Activated CD4-positive, alpha-beta memory T cell treated with anti-CD3 and anti-CD28 coated beads for 36 hours (primary cell): Measurements from ENCODE around the gene RTN4RL2. TPM values are rescaled to one million over a fixed set of nuclear protein-coding genes. Genes with fewer than 3 reads are reported as not detected.

Experiments
- CTCF ChIA-PET: fragments of 350-600 bp; sonication (Branson Sonifier 250); formaldehyde crosslinking; loops from one replicate; lab custom pipeline; 2021; ENCODE audit warnings: antibody characterized with exemption, inconsistent platforms; lab: Charles Lee
- POLR2A ChIA-PET: fragments of 350-600 bp; sonication (Branson Sonifier 250); formaldehyde crosslinking; loops from one replicate; lab custom pipeline; 2021; ENCODE audit warnings: antibody characterized with exemption; lab: Charles Lee
- DNase-seq: peaks from one replicate; pipeline ENCODE4 v3.0.0-alpha.2; 2020
- H3K27ac Mint-ChIP-seq: one replicate; pipeline ENCODE4 v1.8.0; 2021; ENCODE audit warnings: mixed read lengths
- H3K27me3 Mint-ChIP-seq: one replicate; pipeline ENCODE4 v1.8.0; 2021; ENCODE audit warnings: mixed read lengths
- H3K36me3 Mint-ChIP-seq: one replicate; pipeline ENCODE4 v1.8.0; 2021; ENCODE audit warnings: mixed read lengths
- H3K4me1 Mint-ChIP-seq: one replicate; pipeline ENCODE4 v1.8.0; 2021; ENCODE audit warnings: low read depth, mixed read lengths
- H3K4me3 Mint-ChIP-seq: one replicate; pipeline ENCODE4 v1.8.0; 2021; ENCODE audit warnings: mild to moderate bottlenecking, mixed read lengths
- H3K9me3 Mint-ChIP-seq: one replicate; pipeline ENCODE4 v1.8.0; 2021; ENCODE audit warnings: mixed read lengths
- intact Hi-C: fragments of 100-400 bp; cut with micrococcal nuclease; formaldehyde crosslinking; loops from one replicate; pipeline ENCODE4 v1.15.1; 2023
- total RNA-seq, 2 experiments: library from RNA; stranded (reverse); gene quantifications; one replicate each; pipeline ENCODE4 v1.2.3, GENCODE V29; 2021

Gene RTN4RL2
- total RNA-seq, 2 experiments from 2014 or later, result 0.36 to 0.51 TPM

DNA sequence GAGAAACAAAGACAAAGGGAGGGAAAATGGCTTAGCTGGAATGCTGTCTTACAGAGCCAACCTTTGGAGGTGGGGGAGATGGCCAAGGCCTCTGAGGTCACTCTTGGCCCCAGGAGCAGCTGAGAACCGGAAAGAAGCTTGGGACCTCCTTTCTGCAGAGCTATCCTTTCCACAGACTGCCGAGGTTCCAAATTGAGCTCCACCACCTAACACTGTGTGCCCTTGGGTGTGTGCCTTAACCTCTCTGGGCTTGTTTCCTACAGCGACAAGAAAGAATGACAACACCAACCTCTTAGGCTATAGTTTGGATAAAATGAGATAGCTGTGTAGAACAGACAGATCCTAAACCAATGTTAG lies 23.2 kb downstream of the RTN4RL2 start:
- ChIA-PET CTCF (interaction anchor here (0.6 to 9.0 kb wide), 20 partner anchors 8 to 168 kb away, joined by 3 to 185 read pairs (median 5); partner anchors contain the start of genes RTN4RL2 and UBE2L6), POLR2A (interaction anchor here (0.9 kb wide), 1 partner anchor 26 kb away, joined by 3 read pairs; no protein-coding TSS in a partner anchor)
- Mint-ChIP-seq H3K4me3 (no peak overlapping the region), H3K27ac (no peak overlapping the region), H3K27me3 (peaks cover 9% of the 10 kb centered on the region), H3K36me3 (peaks cover 30% of the 10 kb centered on the region), H3K9me3 (no peaks in the 10 kb centered on the region), H3K4me1 (peaks cover 4% of the 10 kb centered on the region)
- intact Hi-C loops, result no loop called here
- no peak for DNase-seq

DNA sequence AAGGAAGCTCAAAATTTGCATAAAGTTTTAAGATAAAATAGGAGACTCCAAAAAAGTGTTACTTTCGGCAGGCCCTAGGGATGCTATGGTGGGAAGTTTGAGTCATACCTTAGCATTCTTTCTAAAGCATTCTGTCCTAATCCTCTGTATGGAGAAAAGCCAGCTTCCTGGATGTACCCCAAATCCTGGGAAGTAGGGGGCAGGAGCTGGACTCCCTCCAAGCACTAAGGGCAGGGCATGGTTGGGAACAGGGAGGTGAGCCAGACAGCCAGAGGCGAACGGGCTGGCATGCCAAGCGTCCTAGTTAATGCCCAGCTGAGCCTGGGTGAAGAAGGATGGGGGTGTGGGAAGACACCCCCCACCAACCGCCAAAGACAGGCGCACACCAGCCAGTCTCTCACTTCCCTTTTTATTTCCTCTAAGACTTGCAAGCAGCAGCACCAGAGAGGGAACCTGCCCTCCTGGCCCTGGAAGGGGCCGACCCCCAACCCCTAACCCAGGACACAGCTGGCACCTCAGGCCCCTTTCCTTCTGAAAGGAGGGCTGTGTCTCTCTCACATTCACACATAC lies 23.9 kb downstream of the RTN4RL2 start:
- Mint-ChIP-seq H3K9me3 (no peaks in the 10 kb centered on the region), H3K4me1 (peaks cover 4% of the 10 kb centered on the region), H3K27ac (no peak overlapping the region), H3K27me3 (peaks cover 9% of the 10 kb centered on the region), H3K36me3 (peaks cover 36% of the 10 kb centered on the region), H3K4me3 (no peak overlapping the region)
- CTCF ChIA-PET, result interaction anchor here (0.6 to 9.0 kb wide), 18 partner anchors 10 to 168 kb away, joined by 3 to 185 read pairs (median 5); partner anchors contain the start of genes RTN4RL2 and UBE2L6
- DNase-seq, result no peak
- POLR2A ChIA-PET, result interaction anchor here (0.9 kb wide), 1 partner anchor 26 kb away, joined by 3 read pairs; no protein-coding TSS in a partner anchor
- intact Hi-C loops, result no loop called here

DNA sequence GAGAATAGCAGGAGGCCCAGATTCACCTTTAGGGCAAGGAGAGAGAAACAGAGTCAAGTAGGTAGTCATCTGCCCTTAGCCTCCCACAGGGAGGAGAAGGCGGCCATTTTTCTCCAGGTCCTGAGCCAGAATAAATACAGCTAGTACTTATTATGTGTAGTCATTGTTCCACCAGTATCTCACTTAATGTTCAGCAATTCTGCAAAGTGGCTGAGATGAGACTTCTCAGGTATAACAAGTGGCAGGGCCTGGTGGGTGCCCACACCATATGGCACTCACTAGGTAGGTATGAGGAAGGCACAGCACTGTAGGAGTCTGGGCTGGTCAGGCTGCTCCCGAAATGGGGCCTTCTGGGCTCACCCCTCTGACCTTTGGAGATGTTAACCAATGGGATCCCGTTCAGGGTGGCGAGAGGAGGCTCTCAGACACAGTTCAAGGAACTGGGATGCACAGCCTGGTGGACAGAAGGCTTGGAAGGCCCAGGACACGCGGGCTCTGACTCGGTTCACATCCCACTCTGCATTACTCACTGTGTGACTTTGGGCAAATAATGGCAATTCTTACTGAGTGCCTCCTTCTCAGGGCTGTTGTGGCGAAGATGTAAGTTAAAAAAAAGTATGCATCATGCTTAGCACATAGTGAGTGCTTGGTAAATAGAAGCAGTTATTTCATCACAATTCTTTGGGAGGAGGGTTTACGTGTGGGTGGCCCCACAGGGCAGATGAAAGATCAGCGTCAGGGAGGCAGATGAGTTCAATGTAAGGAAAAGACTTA lies 25.1 kb downstream of the RTN4RL2 start:
- ChIA-PET POLR2A (no interaction called here), CTCF (interaction anchor here (2.8 to 3.3 kb wide), 2 partner anchors 9 to 140 kb away, joined by 24 to 36 read pairs; no protein-coding TSS in a partner anchor)
- intact Hi-C loops, result no loop called here
- Mint-ChIP-seq H3K4me3 (no peak overlapping the region), H3K36me3 (peaks cover 47% of the 10 kb centered on the region), H3K27me3 (peaks cover 9% of the 10 kb centered on the region), H3K4me1 (peaks cover 4% of the 10 kb centered on the region), H3K27ac (no peak overlapping the region), H3K9me3 (no peaks in the 10 kb centered on the region)
- DNase-seq, result no peak

DNA sequence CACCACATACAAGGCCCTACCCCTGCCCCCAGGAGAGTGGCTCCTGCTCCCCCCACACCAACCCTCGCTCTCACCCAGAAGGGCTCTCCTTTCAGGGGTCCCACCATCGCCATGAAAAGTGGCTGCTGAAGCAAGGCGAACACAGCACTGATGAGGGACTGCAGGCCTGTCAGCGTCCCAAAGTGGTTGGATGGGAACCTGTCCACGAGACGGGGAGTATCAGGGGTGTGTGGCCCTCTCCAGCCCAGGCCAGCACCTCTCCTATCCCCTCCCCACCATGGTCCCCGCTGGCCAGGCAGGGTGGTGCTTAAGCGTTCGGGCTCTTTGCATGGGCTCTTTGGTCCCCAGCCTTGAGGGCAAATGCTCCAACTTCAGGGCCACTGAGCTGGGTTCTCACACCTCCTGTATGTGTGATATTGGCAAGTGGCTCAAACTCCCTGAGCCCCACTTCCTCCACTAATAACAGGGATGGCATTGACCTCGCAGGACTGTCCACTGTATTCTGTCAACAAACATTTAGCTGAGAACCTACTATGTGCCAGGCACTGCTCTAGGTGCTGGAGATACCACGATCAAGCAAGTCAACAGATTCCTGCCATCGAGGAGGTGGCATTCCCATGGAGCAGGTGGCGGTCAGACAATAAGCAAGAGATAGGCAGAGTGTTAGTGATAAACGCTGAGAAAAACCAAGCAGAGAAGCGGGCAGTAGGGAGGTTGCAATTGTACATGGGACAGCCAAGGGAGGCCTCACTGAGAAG lies 26.9 kb downstream of the RTN4RL2 start:
- Mint-ChIP-seq H3K4me3 (no peak overlapping the region), H3K4me1 (peaks cover 4% of the 10 kb centered on the region), H3K9me3 (no peaks in the 10 kb centered on the region), H3K36me3 (peaks cover 60% of the 10 kb centered on the region), H3K27ac (no peak overlapping the region), H3K27me3 (peaks cover under 1% of the 10 kb centered on the region)
- CTCF ChIA-PET, result interaction anchor here (1.2 kb wide), 1 partner anchor 29 kb away, joined by 3 read pairs; no protein-coding TSS in a partner anchor
- DNase-seq, result no peak
- POLR2A ChIA-PET, result no interaction called here
- intact Hi-C loops, result no loop called here

DNA sequence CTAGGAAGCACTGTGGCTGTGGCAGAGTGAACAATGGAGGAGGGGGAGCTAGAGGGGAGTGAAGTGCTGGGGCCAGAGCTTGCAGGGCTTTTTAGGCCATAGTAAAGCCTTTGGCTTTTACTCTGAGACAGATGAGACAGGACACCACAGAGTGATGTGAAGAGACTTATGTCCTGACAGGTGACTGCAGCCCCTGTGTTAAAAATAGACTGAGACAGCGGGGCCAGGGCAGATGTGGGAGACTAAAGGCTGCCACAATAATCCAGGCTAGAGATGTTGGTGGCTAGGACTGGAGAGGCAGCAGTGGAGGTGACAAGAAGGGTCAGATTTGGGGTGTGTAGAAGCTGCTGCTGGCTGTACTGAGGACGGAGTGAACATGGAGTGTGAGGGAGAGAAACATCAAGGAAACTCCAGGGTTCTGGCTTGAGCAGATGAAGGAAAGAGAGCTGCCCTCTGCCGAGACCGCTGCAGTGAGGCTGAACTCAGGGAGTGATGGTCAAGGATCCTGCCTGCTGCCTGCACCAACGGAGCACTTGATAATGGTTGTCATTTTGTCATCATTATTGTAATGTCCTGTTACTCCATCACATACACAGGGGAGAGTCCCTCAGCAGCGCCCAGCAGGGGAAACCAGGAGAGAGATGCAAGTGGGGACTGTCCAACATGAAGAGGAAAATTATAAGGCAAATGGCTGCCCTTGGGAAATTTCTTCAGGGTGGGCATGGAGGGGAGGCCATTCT lies 27.8 kb downstream of the RTN4RL2 start:
- no peaks in the 10 kb centered on the region for H3K27me3 Mint-ChIP-seq
- DNase-seq, result no peak
- ChIA-PET POLR2A (no interaction called here), CTCF (interaction anchor here (0.6 to 20.4 kb wide), 3 partner anchors 30 to 173 kb away, joined by 3 to 562 read pairs (median 3); partner anchors contain the start of genes SLC43A1 and TIMM10)
- peaks cover 3% of the 10 kb centered on the region for H3K4me1 Mint-ChIP-seq
- H3K9me3 Mint-ChIP-seq, result no peaks in the 10 kb centered on the region
- no peak overlapping the region for H3K4me3 Mint-ChIP-seq
- intact Hi-C loops, result no loop called here
- H3K36me3 Mint-ChIP-seq, result peaks cover 60% of the 10 kb centered on the region
- no peak overlapping the region for H3K27ac Mint-ChIP-seq

DNA sequence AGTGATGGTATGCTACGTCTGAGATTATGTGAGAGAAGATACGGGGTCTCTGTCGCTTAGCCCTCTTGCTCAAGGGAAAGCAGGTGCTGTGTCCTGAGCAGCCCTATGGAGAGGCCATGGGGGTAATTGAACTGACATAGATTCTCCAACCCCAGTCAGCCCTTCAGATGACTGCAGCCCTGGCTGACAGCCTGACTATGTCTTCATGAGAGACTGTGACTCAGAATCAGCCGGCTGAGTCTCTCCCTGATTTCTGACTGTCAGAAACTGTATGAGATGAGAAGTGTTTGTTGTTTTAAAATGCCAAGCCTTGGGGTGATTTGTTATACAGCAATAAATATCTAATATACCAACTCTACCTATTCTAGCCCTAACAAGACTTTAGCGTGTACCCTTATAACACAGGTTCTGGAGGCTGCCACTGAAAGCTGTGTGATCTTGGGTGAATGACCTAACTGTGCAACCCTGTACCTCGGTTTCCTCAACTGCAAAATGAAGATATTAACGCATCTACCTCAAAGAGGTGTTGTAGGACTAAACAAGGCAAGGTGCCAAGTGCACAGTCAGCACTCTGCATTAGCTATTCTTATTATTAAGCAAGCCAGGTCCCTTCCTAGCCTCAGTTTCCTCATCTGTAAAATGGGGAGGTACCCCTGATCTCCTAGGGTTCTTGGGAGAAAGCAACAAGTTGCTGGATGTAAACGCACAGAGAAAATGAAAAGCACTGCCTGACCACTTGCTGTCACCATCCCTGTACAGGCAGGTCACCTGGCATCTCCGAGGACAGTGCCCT lies 30.3 kb downstream of the RTN4RL2 start:
- Mint-ChIP-seq H3K36me3 (peaks cover 55% of the 10 kb centered on the region), H3K27ac (no peak overlapping the region), H3K27me3 (no peaks in the 10 kb centered on the region), H3K4me3 (no peak overlapping the region), H3K4me1 (peaks cover 9% of the 10 kb centered on the region), H3K9me3 (no peaks in the 10 kb centered on the region)
- ChIA-PET POLR2A (interaction anchor here (1.0 kb wide), 1 partner anchor 36 kb away, joined by 4 read pairs; no protein-coding TSS in a partner anchor), CTCF (interaction anchor here (0.8 to 20.4 kb wide), 12 partner anchors 8 to 1022 kb away, joined by 3 to 562 read pairs (median 4); partner anchors contain the start of genes SLC43A1, TIMM10 and UBE2L6)
- no peak for DNase-seq
- intact Hi-C loops, result loop anchor here (5.0 kb wide), 1 partner anchor 33 kb away; no protein-coding TSS in a partner anchor

DNA sequence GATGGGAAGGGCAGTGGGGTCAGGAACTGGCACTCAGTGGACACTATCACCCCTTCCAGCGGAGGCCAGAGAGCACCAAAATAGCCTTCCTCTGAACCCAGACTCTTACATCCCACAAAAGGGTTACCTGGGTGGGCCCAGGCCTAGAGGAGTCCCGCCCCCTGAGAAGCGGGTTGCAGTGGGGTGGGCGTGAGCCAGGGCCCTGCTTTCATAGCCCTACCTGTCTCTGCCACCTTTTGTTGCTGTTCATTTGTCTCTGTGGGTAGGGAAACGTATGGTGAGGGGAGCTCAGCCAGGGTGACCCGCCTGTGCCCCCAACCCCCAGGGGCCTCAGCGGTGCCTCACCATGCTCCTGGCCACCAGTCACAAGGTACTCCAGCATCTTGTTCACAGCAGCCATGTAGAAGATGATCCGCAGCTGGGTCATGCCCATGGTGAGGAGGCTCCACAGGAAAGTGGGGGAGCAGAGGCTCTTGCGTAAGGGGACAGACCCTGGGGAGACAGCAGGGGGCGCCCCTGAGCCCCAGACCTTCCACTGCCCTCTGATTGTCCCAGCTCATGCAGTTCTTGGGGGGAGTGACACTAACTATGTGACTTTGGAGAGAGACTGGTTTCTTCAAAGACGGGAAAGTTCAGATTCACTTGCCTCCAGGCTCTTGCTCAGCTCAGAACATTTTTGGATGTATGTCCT lies 31.2 kb downstream of the RTN4RL2 start:
- POLR2A ChIA-PET, result interaction anchor here (1.0 kb wide), 1 partner anchor 35 kb away, joined by 4 read pairs; no protein-coding TSS in a partner anchor
- Mint-ChIP-seq H3K36me3 (peaks cover 55% of the 10 kb centered on the region), H3K4me3 (no peak overlapping the region), H3K27me3 (no peaks in the 10 kb centered on the region), H3K27ac (no peak overlapping the region), H3K4me1 (peaks cover 9% of the 10 kb centered on the region), H3K9me3 (no peaks in the 10 kb centered on the region)
- intact Hi-C loops, result loop anchor here (2.0 to 5.0 kb wide), 2 partner anchors 34 to 153 kb away; no protein-coding TSS in a partner anchor
- DNase-seq, result peak; percentile 70
- CTCF ChIA-PET, result interaction anchor here (0.6 to 20.4 kb wide), 22 partner anchors 8 to 1021 kb away, joined by 3 to 562 read pairs (median 4); partner anchors contain the start of genes SLC43A1, TIMM10 and UBE2L6

DNA sequence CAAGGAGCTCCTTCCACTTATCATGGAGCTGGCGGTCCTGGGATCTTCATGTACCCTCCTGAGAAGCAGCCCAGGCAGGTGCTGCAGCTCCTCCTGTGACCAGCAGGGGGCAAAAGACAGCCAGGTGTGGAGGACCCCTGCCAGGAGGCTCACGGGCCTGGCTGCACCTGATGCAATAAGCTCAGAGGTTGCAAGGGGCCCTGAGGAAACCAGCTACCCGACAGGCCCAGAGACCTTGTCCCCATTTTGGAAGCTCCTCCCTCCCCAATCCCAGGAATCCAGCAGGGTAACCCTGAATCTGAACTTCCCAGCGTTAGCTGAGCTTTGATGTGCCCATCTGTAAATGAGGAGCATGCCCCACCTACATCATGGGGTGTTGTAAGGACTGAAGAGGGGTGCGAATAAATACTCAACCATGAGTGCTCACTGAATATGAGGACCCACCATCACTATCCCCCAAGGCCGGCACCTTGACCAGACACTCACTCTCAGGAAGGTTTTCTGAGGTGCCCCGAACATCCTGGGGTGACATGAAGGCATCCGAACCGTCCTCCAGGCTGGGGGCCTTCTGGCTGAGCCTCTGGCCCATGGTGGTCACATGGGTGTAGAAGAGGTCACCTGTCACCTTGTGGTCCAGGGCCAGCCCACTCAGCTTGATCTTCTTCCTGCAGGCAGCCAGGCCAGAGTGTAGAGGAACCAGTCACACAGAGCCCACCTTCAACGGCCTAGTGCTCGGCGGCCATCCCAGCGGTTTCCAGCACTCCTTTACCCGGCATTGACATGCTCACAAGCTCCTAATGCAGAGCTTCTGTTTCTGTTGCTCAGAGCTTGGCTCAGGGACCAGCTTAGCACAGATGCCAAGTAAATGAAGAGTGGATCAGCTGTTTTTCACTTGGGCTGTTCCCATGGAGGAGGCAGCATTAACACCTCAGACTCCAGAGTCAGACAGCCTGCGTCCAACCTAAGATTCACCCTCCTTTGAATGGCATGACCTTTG lies 33.5 kb downstream of the RTN4RL2 start:
- DNase-seq, result peak; percentile 87
- Mint-ChIP-seq H3K27ac (peak overlapping the region; percentile 83), H3K9me3 (no peaks in the 10 kb centered on the region), H3K4me3 (no peak overlapping the region), H3K36me3 (peaks cover 45% of the 10 kb centered on the region), H3K4me1 (peaks cover 9% of the 10 kb centered on the region), H3K27me3 (no peaks in the 10 kb centered on the region)
- ChIA-PET CTCF (interaction anchor here (0.5 to 20.4 kb wide), 70 partner anchors 10 to 1763 kb away, joined by 3 to 562 read pairs (median 4); partner anchors contain the start of genes RTN4RL2, SLC43A1, SLC43A3 and SMTNL1), POLR2A (interaction anchor here (0.9 to 1.8 kb wide), 6 partner anchors 8 to 151 kb away, joined by 3 to 13 read pairs (median 4); partner anchors contain the start of genes SLC43A1 and TIMM10)
- intact Hi-C loops, result loop anchor here (1.0 to 5.0 kb wide), 4 partner anchors 19 to 151 kb away; no protein-coding TSS in a partner anchor
